ENCODE results near the gene F7.
"Not testable (repeated sequence)": the region's sequence is repeated elsewhere in the genome, so short reads cannot be mapped to it uniquely, and the experiment has no call there.

The F7 gene

GRCh38 chr13:113105032-113105920 is at the start of gene F7:
F7 (plus strand) TSS chr13:113105791; CDS start chr13:113105842, 51 bp downstream.
- DNase-seq (ENCODE audit: low read depth) = no peak

GRCh38 chr13:113057084-113057483 is 48.5 kb upstream of the F7 start:
- no peak for DNase-seq (ENCODE audit: low read depth)

GRCh38 chr13:113057559-113057958 is 48.0 kb upstream of the F7 start:
- not testable (repeated sequence) for DNase-seq (ENCODE audit: low read depth)

- no peak for DNase-seq (ENCODE audit: low read depth)
These were observed 47.2 kb upstream of the F7 start for GRCh38 chr13:113058129-113058987.

GRCh38 chr13:113058988-113059850 is 46.4 kb upstream of the F7 start:
- no peak for DNase-seq (ENCODE audit: low read depth)

DNA sequence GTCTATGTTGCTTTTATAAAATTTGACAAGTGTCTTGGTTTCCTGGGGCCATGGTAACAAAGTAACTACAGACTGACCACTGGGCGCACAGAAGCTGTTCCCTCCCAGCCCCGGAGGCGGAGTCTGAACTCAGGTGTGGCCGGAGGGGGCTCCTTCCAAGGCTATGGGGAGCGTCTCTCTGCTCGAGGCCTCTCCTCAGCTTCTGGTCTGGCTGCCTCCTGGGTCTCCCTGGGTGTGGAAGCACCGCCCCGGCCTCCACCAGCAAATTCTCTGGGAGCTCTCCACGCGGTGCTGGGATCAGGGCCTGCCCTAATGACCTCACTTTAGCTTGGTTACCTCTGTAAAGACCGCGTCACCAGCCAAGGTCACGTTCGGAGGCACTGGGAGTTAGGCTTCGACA is 45.7 kb upstream of the F7 start:
- DNase-seq (ENCODE audit: low read depth) = no peak

DNA sequence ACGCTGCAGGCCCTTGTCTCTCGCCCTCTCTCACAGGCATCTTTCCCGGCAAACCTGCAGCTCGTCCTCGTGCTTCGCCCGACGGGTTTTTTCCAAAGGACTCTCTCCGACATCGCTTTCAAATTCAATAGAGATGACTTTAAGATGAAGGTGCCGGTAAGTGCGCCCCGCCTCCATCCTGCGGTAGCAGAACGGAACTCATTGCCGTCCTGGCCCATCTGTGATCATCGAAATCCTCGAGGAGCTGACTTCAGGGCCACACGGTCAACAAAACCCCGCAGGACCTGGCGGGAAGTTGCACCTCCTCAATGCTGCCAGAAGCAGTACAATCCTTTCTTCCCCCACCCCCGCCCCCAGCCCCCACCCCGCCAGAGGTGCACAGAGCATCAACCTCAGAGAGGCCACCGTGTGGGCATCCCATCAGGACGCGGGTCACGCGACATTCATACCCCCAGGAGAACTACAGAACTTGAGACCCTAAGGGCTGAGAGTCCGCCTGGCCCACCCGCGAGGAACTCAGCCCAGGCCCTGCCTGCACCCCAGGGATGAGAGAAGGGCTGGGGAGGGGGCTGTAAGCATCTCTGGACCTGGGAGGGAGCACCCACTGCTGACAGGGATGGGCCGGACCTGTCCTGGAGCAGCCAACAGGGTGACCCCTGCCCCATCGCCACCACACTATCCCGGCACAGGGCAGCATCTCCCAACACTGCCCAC is 44.9 kb upstream of the F7 start:
- DNase-seq (ENCODE audit: low read depth) = no peak

DNA sequence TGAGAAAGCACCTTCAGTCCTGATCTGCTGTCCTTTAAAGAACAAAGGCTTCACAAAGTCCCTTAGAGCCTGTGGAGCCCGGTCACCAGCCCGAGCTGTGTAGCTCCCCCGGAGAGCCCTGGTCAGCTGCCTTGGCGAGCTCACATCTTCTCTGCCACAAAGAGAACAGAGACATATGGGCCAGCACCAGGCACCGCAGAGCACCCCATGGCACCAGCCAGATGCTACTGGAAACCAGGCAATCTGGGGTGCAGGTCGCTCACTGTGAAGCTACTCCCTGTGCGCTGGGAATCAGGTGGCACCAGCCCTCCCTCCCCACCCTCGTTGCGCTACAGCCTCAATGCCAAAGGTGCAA is 44.3 kb upstream of the F7 start:
- no peak for DNase-seq (ENCODE audit: low read depth)

- no peak for DNase-seq (ENCODE audit: low read depth)
These were observed 43.7 kb upstream of the F7 start for GRCh38 chr13:113061796-113062425.

DNA sequence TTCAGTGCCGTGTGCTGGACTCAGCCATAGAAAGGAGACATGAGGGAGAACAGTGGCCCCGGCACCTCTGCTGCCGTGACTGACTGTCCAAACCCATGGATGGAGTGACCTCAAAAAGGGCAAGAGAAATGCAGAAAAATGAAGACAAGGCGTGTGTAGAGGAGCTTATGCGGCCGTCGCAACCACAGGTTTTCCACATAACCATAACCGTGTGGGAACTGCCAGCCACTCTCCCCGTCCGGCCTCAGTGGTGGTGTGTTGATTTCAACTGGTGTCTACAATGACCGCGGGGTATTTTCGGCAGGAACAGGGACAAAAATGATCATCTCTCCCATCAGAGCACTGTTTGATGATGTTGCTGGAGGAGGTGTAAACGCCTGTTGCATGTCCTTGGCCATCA is 42.9 kb upstream of the F7 start:
- DNase-seq (ENCODE audit: low read depth) = no peak

- no peak for DNase-seq (ENCODE audit: low read depth)
These were observed 42.5 kb upstream of the F7 start for GRCh38 chr13:113063091-113063491.

DNA sequence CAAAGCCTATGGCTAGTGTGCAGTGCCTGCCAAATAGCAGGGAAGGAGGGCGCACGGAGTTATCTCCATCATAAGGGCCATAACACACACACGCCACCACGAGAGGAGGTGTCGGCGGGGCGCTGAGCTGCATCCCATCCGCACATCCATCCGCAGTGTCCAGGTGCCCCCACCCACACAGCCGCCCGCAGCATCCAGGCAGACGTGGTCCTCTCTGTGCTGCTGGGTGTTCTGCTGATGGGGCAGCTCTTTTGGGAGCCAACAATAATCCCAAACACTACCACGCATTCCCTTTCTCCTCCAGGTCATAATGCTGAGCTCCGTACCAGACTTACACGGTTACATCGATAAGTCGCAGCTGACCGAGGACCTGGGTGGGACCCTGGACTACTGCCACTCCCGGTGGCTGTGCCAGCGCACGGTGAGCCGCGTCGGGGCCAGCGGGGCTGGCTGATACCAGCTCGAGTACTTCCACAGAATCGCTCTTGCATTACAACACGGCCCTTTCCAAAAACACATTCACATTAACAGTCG is 41.5 kb upstream of the F7 start:
- DNase-seq (ENCODE audit: low read depth) = no peak

- peak; percentile 77 for DNase-seq (ENCODE audit: low read depth)
These were observed 40.8 kb upstream of the F7 start for GRCh38 chr13:113064534-113065405.

GRCh38 chr13:113065406-113066141 is 40.0 kb upstream of the F7 start:
- no peak for DNase-seq (ENCODE audit: low read depth)

DNA sequence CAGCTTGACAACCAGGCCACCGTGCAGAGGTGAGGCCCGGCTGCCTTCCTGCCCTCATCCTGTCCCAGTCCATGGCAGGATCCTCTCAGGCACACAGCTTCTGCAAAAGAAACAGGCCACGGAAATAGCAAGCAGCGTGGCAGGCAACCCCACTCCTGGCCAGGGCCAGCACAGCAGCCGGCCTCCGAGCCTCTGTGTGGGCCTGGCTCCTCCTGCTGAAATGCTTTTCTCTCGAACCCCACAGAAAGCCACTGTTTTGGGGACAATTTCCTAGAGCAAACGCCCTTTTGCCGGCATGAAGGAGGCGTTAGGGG is 39.5 kb upstream of the F7 start:
- no peak for DNase-seq (ENCODE audit: low read depth)

GRCh38 chr13:113066746-113067145 is 38.8 kb upstream of the F7 start:
- no peak for DNase-seq (ENCODE audit: low read depth)

- DNase-seq (ENCODE audit: low read depth) = no peak
These were observed 35.5 kb upstream of the F7 start for GRCh38 chr13:113069861-113070805.

- no peak for DNase-seq (ENCODE audit: low read depth)
These were observed 34.7 kb upstream of the F7 start for GRCh38 chr13:113070855-113071254.
